ENCODE results near the gene MAPT.

Gene MAPT

GRCh38 chr17:46025510-46026165 lies 131.3 kb downstream of the MAPT start:
- TF ChIP-seq TAF1 (IDR thresholded peaks at IDR 0.05; ENCODE audit: low read depth), result no peak
- TF ChIP-seq CEBPB (IDR thresholded peaks at IDR 0.05), result no peak

DNA sequence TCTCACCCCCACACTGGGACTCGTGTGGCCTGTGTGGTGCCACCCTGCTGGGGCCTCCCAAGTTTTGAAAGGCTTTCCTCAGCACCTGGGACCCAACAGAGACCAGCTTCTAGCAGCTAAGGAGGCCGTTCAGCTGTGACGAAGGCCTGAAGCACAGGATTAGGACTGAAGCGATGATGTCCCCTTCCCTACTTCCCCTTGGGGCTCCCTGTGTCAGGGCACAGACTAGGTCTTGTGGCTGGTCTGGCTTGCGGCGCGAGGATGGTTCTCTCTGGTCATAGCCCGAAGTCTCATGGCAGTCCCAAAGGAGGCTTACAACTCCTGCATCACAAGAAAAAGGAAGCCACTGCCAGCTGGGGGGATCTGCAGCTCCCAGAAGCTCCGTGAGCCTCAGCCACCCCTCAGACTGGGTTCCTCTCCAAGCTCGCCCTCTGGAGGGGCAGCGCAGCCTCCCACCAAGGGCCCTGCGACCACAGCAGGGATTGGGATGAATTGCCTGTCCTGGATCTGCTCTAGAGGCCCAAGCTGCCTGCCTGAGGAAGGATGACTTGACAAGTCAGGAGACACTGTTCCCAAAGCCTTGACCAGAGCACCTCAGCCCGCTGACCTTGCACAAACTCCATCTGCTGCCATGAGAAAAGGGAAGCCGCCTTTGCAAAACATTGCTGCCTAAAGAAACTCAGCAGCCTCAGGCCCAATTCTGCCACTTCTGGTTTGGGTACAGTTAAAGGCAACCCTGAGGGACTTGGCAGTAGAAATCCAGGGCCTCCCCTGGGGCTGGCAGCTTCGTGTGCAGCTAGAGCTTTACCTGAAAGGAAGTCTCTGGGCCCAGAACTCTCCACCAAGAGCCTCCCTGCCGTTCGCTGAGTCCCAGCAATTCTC lies 132.1 kb downstream of the MAPT start:
- TF ChIP-seq RAD21 (IDR thresholded peaks at IDR 0.05; ENCODE audit: low read depth) (no peak), TEAD4 (IDR thresholded peaks at IDR 0.05) (no peak), EGR1 (IDR thresholded peaks at IDR 0.05) (no peak), EP300 (IDR thresholded peaks at IDR 0.05; ENCODE audit: borderline replicate concordance) (no peak), REST (IDR thresholded peaks at IDR 0.05; ENCODE audit: low read depth) (no peak), TAF1 (IDR thresholded peaks at IDR 0.05; ENCODE audit: low read depth) (no peak), ZBTB7A (IDR thresholded peaks at IDR 0.05; ENCODE audit: low read depth) (no peak), YY1 (IDR thresholded peaks at IDR 0.05; ENCODE audit: low read depth) (no peak)
- TF ChIP-seq, protein P1, sequence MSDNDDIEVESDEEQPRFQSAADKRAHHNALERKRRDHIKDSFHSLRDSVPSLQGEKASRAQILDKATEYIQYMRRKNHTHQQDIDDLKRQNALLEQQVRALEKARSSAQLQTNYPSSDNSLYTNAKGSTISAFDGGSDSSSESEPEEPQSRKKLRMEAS (IDR thresholded peaks at IDR 0.05), result no peak
- TF ChIP-seq, protein P2, sequence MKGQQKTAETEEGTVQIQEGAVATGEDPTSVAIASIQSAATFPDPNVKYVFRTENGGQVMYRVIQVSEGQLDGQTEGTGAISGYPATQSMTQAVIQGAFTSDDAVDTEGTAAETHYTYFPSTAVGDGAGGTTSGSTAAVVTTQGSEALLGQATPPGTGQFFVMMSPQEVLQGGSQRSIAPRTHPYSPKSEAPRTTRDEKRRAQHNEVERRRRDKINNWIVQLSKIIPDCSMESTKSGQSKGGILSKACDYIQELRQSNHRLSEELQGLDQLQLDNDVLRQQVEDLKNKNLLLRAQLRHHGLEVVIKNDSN (IDR thresholded peaks at IDR 0.05), result no peak

- TF ChIP-seq EGR1 (IDR thresholded peaks at IDR 0.05) (no peak), CREB1 (IDR thresholded peaks at IDR 0.05; ENCODE audit: low read depth) (no peak), RAD21 (IDR thresholded peaks at IDR 0.05; ENCODE audit: low read depth) (no peak), CEBPB (IDR thresholded peaks at IDR 0.05) (no peak), ZBTB7A (IDR thresholded peaks at IDR 0.05; ENCODE audit: low read depth) (no peak)
- TF ChIP-seq, protein P1 (IDR thresholded peaks at IDR 0.05), result no peak
These were observed 133.0 kb downstream of the MAPT start for GRCh38 chr17:46027048-46027975.

DNA sequence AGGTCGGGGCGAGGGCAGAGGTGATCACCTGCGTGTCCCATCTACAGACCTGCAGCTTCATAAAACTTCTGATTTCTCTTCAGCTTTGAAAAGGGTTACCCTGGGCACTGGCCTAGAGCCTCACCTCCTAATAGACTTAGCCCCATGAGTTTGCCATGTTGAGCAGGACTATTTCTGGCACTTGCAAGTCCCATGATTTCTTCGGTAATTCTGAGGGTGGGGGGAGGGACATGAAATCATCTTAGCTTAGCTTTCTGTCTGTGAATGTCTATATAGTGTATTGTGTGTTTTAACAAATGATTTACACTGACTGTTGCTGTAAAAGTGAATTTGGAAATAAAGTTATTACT lies 133.6 kb downstream of the MAPT start:
- TF ChIP-seq REST (IDR thresholded peaks at IDR 0.05; ENCODE audit: low read depth), result no peak
- TF ChIP-seq EGR1 (IDR thresholded peaks at IDR 0.05), result no peak
- no peak for TF ChIP-seq FOXM1 (IDR thresholded peaks at IDR 0.05; ENCODE audit: borderline replicate concordance, low read depth)

GRCh38 chr17:46028374-46028773 lies 134.0 kb downstream of the MAPT start:
- TF ChIP-seq TCF12 (IDR thresholded peaks at IDR 0.05; ENCODE audit: low read depth), result no peak
- TF ChIP-seq EGR1 (IDR thresholded peaks at IDR 0.05), result no peak
- TF ChIP-seq YY1 (IDR thresholded peaks at IDR 0.05; ENCODE audit: low read depth), result no peak
- no peak for TF ChIP-seq CEBPB (IDR thresholded peaks at IDR 0.05)
- TF ChIP-seq, protein P1 (IDR thresholded peaks at IDR 0.05), result no peak
- no peak for TF ChIP-seq FOXM1 (IDR thresholded peaks at IDR 0.05; ENCODE audit: borderline replicate concordance, low read depth)
- TF ChIP-seq RAD21 (IDR thresholded peaks at IDR 0.05; ENCODE audit: low read depth), result no peak
- no peak for TF ChIP-seq TEAD4 (IDR thresholded peaks at IDR 0.05)
- TF ChIP-seq, protein P2 (IDR thresholded peaks at IDR 0.05), result no peak

Data from Ishikawa (cell line).